T47D (cell line): Measurements from ENCODE around the gene PRCC.

Experiments
- DNase-seq, 2 experiments: peaks; one replicate each; pipeline versions ENCODE4 v3.0.0 to v3.0.0-alpha.2; 2011 to 2012; ENCODE audit warnings: low read depth in 1 of 2, low spot score in 1 of 2
- JUND ChIP-seq: IDR thresholded peaks from 2 replicates; pipeline ENCODE4 v1.6.1; 2012; ENCODE audit warnings: low read depth
- in situ Hi-C: cut with HindIII; loops from 2 replicates; pipeline ENCODE4 v1.10.0; 2016; ENCODE audit warnings: low sequenced_read_pairs, low pct_unique_long_range_greater_than_20kb

Gene PRCC

GRCh38 chr1:156772728-156773497 lies 5.6 kb downstream of the PRCC start:
- in situ Hi-C loops: no loop called here
- no peak for DNase-seq
- TF ChIP-seq JUND: no peak

DNA sequence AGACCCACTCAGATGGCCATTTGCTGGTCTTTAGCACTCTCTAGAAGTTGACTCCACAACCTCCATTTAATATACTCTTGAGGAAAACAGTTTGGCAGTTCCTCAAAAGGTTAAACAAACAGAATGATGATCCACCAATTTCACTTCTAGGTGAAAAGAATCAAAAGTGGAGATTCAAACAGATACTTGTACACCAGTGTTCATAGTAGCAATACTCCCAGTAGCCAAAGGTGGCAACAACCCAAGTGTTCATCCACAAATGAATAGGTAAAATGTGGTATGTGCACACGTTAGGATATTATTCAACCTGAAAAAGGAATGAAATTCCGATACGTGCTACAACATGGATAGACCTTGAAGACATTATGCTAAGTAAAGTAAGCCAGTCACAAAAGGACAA lies 6.3 kb downstream of the PRCC start:
- in situ Hi-C loops: no loop called here
- no peak for TF ChIP-seq JUND
- peak in 1 of 2 experiments; percentile 24 for DNase-seq

DNA sequence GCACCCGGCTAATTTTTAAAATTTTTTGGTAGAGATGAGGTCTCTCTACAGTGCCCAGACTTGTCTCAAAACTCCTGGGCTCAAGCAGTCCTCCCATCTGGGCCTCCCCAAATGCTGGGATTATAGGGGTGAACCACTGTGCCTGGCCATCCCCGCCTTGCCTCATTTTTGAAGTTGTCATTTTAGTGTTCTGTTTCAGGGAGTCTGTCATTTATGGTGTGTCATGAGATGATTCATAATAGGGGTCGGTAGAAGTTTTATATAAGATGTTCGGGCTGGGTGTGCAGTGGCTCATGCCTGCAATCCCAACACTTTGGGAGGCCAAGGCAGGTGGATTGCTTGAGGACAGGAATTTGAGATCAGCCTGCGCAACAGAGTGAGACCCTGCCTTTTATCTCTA lies 8.5 kb downstream of the PRCC start:
- in situ Hi-C loops: no loop called here
- no peak for DNase-seq

DNA sequence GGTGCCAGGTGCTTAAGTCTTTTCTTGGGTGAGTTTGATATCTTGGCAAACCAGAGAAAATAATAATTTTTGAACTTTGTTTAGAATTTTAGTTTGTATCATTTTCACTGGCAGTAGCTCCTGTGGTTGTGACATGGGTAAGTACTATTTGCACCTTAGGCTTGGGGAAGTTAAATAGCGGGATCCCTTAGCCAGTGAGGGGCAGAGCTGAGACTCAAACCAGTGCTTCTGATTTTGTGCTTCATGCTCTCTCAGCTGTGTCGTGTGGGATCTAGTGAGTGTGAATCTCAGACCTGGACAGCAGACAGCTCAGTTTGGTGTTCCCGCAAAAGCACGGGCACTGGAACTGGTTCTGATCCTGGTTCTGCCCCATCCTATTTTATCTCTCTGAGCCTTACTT lies 9.6 kb downstream of the PRCC start:
- no peak for TF ChIP-seq JUND
- no peak for DNase-seq
- in situ Hi-C loops: no loop called here

More for the DNA sequence above, 8.5 kb downstream of the PRCC start:
- no peak for TF ChIP-seq JUND

DNA sequence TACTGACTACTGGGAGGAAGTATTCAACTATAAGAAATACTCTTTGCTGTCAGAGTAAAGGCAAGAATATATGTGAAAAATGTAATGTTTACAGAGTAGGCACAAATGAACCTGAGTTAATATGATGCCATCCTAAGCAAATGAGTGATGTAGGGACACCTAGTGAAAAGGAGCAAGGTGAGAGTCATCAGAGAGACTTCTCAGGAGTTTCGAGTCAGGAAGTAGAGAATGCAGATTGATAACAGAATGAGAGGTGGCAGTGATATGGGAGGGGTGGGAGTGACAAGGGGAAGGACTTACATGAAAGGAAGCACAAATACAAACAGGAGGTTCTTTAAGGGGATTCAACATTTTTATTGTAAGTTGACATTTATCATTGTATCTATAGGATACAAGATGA lies 10.2 kb downstream of the PRCC start:
- DNase-seq: no peak
- no peak for TF ChIP-seq JUND
- in situ Hi-C loops: no loop called here

DNA sequence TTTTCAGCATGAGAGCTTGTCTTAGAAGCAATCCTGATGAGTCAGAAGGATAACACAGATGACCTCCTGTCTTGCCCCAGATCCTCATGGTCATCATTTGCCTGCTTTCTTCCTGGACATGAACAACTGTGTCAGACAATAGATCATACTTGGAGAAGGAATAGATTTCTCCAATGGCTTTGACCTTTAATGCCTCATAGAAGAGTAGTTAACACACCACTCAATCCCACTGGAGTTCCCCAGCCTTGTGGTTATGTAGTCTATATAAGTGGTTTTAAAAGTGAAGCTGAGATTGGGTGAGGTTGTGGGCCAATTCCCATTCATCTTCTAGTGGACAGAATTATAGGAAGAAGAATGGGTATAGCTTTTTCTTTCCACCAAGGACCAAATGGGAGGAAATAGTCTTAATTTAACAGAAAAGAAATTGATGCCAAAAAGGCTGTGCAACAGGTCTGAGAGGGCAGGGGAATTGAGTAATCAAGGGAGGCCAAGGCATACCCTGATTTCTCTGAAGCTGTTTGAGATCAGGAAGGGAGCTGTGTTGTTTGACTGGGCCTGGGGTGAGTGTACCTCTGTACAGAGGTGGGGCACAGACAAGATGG lies 14.4 kb downstream of the PRCC start:
- no peak for DNase-seq
- no peak for TF ChIP-seq JUND
- in situ Hi-C loops: no loop called here

DNA sequence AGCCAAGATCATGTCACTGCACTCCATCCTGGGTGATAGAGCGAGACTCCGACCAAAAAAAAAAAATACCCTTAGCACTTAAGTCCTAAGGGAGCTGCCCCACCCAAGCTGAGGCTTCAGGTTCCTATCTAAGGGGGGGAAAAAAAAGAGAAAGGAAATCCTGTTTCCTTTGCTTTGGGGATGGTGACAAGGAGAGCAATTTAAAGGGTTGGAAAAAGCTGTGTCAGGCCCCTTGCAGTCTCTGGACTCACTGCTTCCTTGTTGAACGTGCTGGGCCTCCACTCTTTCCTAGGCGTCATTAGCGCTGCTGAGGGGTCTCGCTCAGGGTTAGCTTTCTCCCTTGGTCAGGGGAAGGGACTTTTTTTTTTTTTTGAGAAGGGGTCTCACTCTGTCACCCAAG lies 18.1 kb downstream of the PRCC start:
- TF ChIP-seq JUND: no peak
- no peak for DNase-seq
- in situ Hi-C loops: no loop called here

GRCh38 chr1:156786640-156787039 lies 19.3 kb downstream of the PRCC start:
- TF ChIP-seq JUND: no peak
- in situ Hi-C loops: no loop called here
- DNase-seq: no peak

DNA sequence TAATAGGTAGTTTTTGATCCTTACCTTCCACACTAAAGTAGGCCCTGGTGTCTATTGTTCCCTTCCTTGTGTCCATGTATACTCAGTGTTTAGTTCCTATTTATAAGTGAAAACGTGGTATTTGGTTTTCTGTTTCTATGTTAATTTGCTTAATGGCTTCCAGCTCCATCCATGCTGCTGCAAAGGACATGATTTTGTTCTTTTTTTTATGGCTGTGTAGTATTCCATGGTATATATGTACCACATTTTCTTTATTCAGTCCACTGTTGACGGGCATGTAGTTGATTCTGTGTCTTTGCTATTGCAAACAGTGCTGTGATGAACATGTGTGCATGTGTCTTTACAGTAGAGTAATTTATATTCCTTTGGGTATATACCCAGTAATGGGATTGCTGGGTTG lies 20.8 kb downstream of the PRCC start:
- in situ Hi-C loops: no loop called here
- no peak for TF ChIP-seq JUND
- no peak for DNase-seq

DNA sequence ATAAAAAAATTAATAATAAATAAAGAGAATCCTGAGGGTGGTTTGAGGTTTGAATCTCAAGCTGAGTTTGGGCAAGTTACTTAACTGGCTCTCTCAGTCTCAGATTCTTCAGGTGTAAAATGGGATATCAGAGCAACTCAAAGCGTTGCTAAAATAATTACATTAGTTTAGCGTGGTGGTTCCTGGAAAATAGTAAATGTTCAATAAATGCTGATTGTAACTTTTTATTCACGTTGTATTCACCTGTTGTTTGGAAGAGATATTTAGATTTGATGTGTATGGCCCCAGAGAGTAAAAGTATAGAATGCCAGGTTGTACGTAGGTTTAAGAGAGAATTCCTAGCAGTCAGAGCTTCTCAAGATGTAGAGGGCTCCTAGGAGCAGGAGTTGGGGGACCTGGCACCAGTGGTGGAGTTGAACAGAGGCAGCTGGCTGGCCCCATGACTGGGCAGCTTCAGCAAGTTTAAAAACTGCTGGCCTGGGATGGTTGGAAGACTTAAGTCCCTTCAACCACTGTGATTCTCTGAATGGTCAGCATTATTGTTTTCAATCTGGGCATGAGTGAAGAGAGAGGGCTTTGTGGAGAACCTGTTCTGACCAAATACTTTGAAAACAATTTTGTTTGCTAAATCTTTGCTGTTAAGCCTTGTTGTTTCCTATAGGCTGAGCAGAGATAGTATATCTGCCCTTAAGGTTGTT lies 22.4 kb downstream of the PRCC start:
- no peak for DNase-seq
- in situ Hi-C loops: no loop called here
- TF ChIP-seq JUND: no peak

- TF ChIP-seq JUND: no peak
- in situ Hi-C loops: no loop called here
- no peak for DNase-seq
Measured at GRCh38 chr1:156794506-156795373, 27.4 kb downstream of the PRCC start.

- no peak for DNase-seq
- no peak for TF ChIP-seq JUND
- in situ Hi-C loops: no loop called here
Measured at GRCh38 chr1:156795374-156795733, 28.0 kb downstream of the PRCC start.
